Limb (tissue), 2 donors: ENCODE measurements around the gene CDH6.

ENCODE experiments used
- DNase-seq, 2 donors: peaks; one replicate each; pipeline ENCODE4 v3.0.0-alpha.2; 2016; ENCODE audit errors: extremely low spot score in 2 of 2

CDH6 gene

GRCh38 chr5:31250201-31250600 is 56.7 kb downstream of the CDH6 start:
- no peak for DNase-seq

- DNase-seq = no peak
These were observed 57.5 kb downstream of the CDH6 start for GRCh38 chr5:31251032-31251431.

- no peak for DNase-seq
These were observed 61.6 kb downstream of the CDH6 start for GRCh38 chr5:31255041-31255440.

GRCh38 chr5:31268256-31268655 is 74.8 kb downstream of the CDH6 start:
- no peak for DNase-seq

GRCh38 chr5:31268686-31269085 is 75.2 kb downstream of the CDH6 start:
- DNase-seq = no peak

- DNase-seq = no peak
These were observed 75.8 kb downstream of the CDH6 start for GRCh38 chr5:31269259-31269658.

- no peak for DNase-seq
These were observed 76.9 kb downstream of the CDH6 start for GRCh38 chr5:31270396-31270795.

- no peak for DNase-seq
These were observed 78.1 kb downstream of the CDH6 start for GRCh38 chr5:31271567-31271966.

GRCh38 chr5:31273161-31273560 is 79.7 kb downstream of the CDH6 start:
- no peak for DNase-seq

GRCh38 chr5:31273631-31274378 is 80.3 kb downstream of the CDH6 start:
- no peak for DNase-seq

GRCh38 chr5:31280210-31280609 is 86.7 kb downstream of the CDH6 start:
- no peak for DNase-seq

GRCh38 chr5:31283326-31283725 is 89.8 kb downstream of the CDH6 start:
- no peak for DNase-seq

- DNase-seq = no peak
These were observed 91.5 kb downstream of the CDH6 start for GRCh38 chr5:31285025-31285424.

- no peak for DNase-seq
These were observed 94.5 kb downstream of the CDH6 start for GRCh38 chr5:31287985-31288384.

GRCh38 chr5:31289429-31289828 is 95.9 kb downstream of the CDH6 start:
- DNase-seq = no peak

- DNase-seq = no peak
These were observed 97.9 kb downstream of the CDH6 start for GRCh38 chr5:31291323-31291854.

- DNase-seq = no peak
These were observed 107.0 kb downstream of the CDH6 start for GRCh38 chr5:31300501-31300900.

GRCh38 chr5:31301833-31302232 is 108.3 kb downstream of the CDH6 start:
- DNase-seq = no peak

- DNase-seq = no peak
These were observed 110.2 kb downstream of the CDH6 start for GRCh38 chr5:31303688-31304087.

- DNase-seq = no peak
These were observed 124.2 kb downstream of the CDH6 start for GRCh38 chr5:31317665-31318064.

GRCh38 chr5:31319335-31319734 is 125.8 kb downstream of the CDH6 start:
- no peak for DNase-seq

GRCh38 chr5:31322946-31323345 is 129.5 kb downstream of the CDH6 start:
- no peak for DNase-seq

- no peak for DNase-seq
These were observed 131.4 kb downstream of the CDH6 start for GRCh38 chr5:31324842-31325241.
